Ishikawa (cell line): Measurements from ENCODE around the gene TP53RK.

ENCODE experiments used
- CEBPB ChIP-seq: IDR thresholded peaks from 2 replicates; pipeline ENCODE4 v1.6.1; 2012
- CREB1 ChIP-seq: IDR thresholded peaks from 2 replicates; pipeline ENCODE4 v1.6.1; 2012; ENCODE audit warnings: low read depth
- EGR1 ChIP-seq: IDR thresholded peaks from 2 replicates; pipeline ENCODE4 v1.6.1; 2012
- EP300 ChIP-seq: IDR thresholded peaks from 2 replicates; pipeline ENCODE4 v1.6.1; 2012; ENCODE audit warnings: borderline replicate concordance
- FOXM1 ChIP-seq: IDR thresholded peaks from 2 replicates; pipeline ENCODE4 v1.6.1; 2012; ENCODE audit warnings: low read depth, borderline replicate concordance
- NFIC ChIP-seq: IDR thresholded peaks from 2 replicates; pipeline ENCODE4 v1.6.1; 2012
- RAD21 ChIP-seq: IDR thresholded peaks from 2 replicates; pipeline ENCODE4 v1.6.1; 2012; ENCODE audit warnings: low read depth
- TAF1 ChIP-seq: IDR thresholded peaks from 2 replicates; pipeline ENCODE4 v1.6.1; 2012; ENCODE audit warnings: low read depth, mild to moderate bottlenecking
- TCF12 ChIP-seq: IDR thresholded peaks from 2 replicates; pipeline ENCODE4 v1.6.1; 2012; ENCODE audit warnings: low read depth
- TEAD4 ChIP-seq: IDR thresholded peaks from 2 replicates; pipeline ENCODE4 v1.6.1; 2012
- YY1 ChIP-seq: IDR thresholded peaks from 2 replicates; pipeline ENCODE4 v1.6.1; 2012; ENCODE audit warnings: low read depth
- ZBTB7A ChIP-seq: IDR thresholded peaks from 2 replicates; pipeline ENCODE4 v1.6.1; 2012; ENCODE audit warnings: low read depth
- TF ChIP-seq, protein P1 (sequence below): IDR thresholded peaks from 2 replicates; pipeline ENCODE4 v1.6.1; 2012
- TF ChIP-seq, protein P2 (sequence below): IDR thresholded peaks from 2 replicates; pipeline ENCODE4 v1.6.1; 2012; ENCODE audit warnings: low read depth, mild to moderate bottlenecking
- TF ChIP-seq, protein P3 (sequence below): IDR thresholded peaks from 2 replicates; pipeline ENCODE4 v1.6.1; 2012

Gene TP53RK

DNA sequence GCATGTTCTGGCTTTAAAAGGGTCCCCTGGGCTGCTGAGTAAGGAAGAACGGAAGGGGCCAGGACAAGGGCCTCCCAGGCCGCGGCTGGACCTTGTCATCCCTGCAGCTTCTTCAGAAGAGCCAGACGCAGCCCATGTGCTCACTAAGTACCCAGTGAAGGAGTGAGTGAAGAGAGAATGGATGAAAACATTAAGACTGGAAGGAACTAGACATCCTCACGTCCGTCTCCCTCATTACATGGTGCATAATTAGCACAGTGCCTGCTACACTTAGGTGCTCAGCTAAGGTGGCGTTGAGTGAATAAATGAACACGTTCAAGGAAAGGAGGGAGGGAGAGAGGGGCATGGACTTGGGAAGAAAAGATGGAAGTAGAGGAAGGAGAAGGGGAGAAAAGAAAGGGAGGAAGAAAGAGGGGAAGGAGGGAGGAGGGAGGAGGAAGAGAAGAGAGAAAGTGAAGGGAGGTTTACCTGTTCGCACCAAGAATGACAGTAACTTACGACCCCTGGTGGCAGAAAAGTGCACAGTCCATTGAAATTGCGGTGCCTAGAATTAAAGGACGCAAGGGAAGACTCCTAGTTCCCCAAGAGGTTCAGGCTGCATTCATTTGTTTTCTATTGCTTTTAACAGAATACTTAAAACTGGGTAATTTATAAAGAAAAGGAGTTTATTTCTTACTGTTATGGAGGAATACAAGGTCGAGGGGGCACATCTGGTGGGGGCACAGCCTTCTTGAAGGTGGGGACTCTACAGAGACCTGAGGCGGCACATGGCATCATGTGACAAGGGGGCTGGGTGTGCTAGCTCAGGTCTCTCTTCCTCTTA lies 8.0 kb downstream of the TP53RK start:
- TF ChIP-seq TCF12 (no peak), ZBTB7A (no peak), RAD21 (peak; percentile 60), FOXM1 (no peak)
- TF ChIP-seq, protein P1, sequence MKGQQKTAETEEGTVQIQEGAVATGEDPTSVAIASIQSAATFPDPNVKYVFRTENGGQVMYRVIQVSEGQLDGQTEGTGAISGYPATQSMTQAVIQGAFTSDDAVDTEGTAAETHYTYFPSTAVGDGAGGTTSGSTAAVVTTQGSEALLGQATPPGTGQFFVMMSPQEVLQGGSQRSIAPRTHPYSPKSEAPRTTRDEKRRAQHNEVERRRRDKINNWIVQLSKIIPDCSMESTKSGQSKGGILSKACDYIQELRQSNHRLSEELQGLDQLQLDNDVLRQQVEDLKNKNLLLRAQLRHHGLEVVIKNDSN, result no peak

DNA sequence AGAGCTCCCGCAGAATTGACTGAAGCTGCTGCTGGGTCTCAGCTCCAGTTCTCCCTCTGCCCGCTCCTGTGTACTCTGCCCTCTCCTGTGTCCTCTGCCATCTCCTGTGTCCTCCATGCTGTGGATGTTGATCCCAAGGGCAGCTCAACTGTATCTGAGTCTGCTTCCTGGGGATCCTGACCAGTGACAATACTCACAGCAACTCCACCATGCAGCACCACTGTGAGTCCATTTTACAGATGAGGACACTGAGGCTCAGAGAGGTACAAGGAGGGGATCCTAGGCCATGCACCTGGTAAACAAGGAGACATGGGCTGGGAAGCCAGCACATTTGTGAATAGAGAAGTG lies 8.6 kb downstream of the TP53RK start:
- TF ChIP-seq CREB1 (no peak), NFIC (no peak), EP300 (no peak), TAF1 (no peak), CEBPB (no peak), ZBTB7A (no peak)
- TF ChIP-seq, protein P1, result no peak

- no peak for TF ChIP-seq TEAD4
- TF ChIP-seq, protein P1, result no peak
- no peak for TF ChIP-seq RAD21
- no peak for TF ChIP-seq YY1
- TF ChIP-seq FOXM1, result no peak
- TF ChIP-seq EGR1, result no peak
- no peak for TF ChIP-seq EP300
- TF ChIP-seq, protein P2, sequence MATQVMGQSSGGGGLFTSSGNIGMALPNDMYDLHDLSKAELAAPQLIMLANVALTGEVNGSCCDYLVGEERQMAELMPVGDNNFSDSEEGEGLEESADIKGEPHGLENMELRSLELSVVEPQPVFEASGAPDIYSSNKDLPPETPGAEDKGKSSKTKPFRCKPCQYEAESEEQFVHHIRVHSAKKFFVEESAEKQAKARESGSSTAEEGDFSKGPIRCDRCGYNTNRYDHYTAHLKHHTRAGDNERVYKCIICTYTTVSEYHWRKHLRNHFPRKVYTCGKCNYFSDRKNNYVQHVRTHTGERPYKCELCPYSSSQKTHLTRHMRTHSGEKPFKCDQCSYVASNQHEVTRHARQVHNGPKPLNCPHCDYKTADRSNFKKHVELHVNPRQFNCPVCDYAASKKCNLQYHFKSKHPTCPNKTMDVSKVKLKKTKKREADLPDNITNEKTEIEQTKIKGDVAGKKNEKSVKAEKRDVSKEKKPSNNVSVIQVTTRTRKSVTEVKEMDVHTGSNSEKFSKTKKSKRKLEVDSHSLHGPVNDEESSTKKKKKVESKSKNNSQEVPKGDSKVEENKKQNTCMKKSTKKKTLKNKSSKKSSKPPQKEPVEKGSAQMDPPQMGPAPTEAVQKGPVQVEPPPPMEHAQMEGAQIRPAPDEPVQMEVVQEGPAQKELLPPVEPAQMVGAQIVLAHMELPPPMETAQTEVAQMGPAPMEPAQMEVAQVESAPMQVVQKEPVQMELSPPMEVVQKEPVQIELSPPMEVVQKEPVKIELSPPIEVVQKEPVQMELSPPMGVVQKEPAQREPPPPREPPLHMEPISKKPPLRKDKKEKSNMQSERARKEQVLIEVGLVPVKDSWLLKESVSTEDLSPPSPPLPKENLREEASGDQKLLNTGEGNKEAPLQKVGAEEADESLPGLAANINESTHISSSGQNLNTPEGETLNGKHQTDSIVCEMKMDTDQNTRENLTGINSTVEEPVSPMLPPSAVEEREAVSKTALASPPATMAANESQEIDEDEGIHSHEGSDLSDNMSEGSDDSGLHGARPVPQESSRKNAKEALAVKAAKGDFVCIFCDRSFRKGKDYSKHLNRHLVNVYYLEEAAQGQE, result no peak
- TF ChIP-seq TCF12, result no peak
- TF ChIP-seq TAF1, result no peak
- no peak for TF ChIP-seq CEBPB
- no peak for TF ChIP-seq CREB1
- TF ChIP-seq NFIC, result no peak
- TF ChIP-seq, protein P3, sequence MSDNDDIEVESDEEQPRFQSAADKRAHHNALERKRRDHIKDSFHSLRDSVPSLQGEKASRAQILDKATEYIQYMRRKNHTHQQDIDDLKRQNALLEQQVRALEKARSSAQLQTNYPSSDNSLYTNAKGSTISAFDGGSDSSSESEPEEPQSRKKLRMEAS, result no peak
- TF ChIP-seq ZBTB7A, result no peak
Observed at GRCh38 chr20:46678516-46678915, 10.7 kb downstream of the TP53RK start.

- TF ChIP-seq YY1, result no peak
- TF ChIP-seq TEAD4, result no peak
- no peak for TF ChIP-seq NFIC
- TF ChIP-seq, protein P2, result no peak
- TF ChIP-seq, protein P3, result no peak
- TF ChIP-seq FOXM1, result no peak
- TF ChIP-seq TAF1, result no peak
- no peak for TF ChIP-seq EGR1
- no peak for TF ChIP-seq ZBTB7A
- TF ChIP-seq, protein P1, result no peak
- TF ChIP-seq TCF12, result no peak
- no peak for TF ChIP-seq RAD21
- no peak for TF ChIP-seq EP300
- TF ChIP-seq CREB1, result no peak
- no peak for TF ChIP-seq CEBPB
Observed at GRCh38 chr20:46677608-46678007, 11.6 kb downstream of the TP53RK start.
